Measurements from ENCODE around the gene MYT1. TPM values are rescaled to one million over a fixed set of nuclear protein-coding genes. Genes with fewer than 3 reads are reported as not detected.

The MYT1 gene
- total and polyA plus RNA-seq, 9 of the 15 experiments (the other 6 are each of a cell fraction or from before 2014, with no cell fraction given) = 0.02 to 0.12 (median 0.06) TPM; not detected in 4

GRCh38 chr20:64119681-64120341 lies 44.4 kb upstream of the MYT1 start:
- BruUV-seq (replicated peaks) = no TSS peak
- ATAC-seq (peak; percentile 51), FAIRE-seq (peak; percentile 69), DNase-seq (ENCODE audit: extremely low read depth in 1 of 4, low spot score in 3 of 4) (no peak)
- 0 out of 2 replicates have a peak overlapping the region, but pooled peaks have one; percentile 27 for H3K4me2 ChIP-seq (ENCODE audit: insufficient read depth, low read length)
- POLR2A ChIA-PET = no interaction called here
- H3K9me1 ChIP-seq (ENCODE audit: control insufficient read depth, insufficient read depth, low read length) = no peaks in the 10 kb centered on the region
- no peaks in the 10 kb centered on the region for H3K36me3 ChIP-seq (ENCODE audit: control insufficient read depth, insufficient read depth, low read length)
- peaks cover 3 to 22% of the 10 kb centered on the region in 2 experiments; a peak in 2 of 5 replicates for H3K4me1 ChIP-seq (replicated peaks in 1 of 2; ENCODE audit: control insufficient read depth in 2 of 2, insufficient read depth in 2 of 2, low read length in 2 of 2)
- no peaks in the 10 kb centered on the region for H3K79me2 ChIP-seq (ENCODE audit: control insufficient read depth, insufficient read depth, low read length)
- WGBS (ENCODE audit: insufficient coverage, low coverage, missing lambda C conversion rate) = 45% methylated on average over 13 of the region's 14 CpGs
- no peak overlapping the region for H3K4me3 ChIP-seq
- peaks cover 0 to 27% of the 10 kb centered on the region in 2 experiments; a peak in 3 of 5 replicates for H3K27me3 ChIP-seq (ENCODE audit: control insufficient read depth in 2 of 2, insufficient read depth in 2 of 2, low read length in 2 of 2)
- no peak overlapping the region for H3K27ac ChIP-seq (ENCODE audit: extremely low read depth, low read depth, low read length)
- peak overlapping the region; percentile 86 for H2AFZ ChIP-seq (ENCODE audit: low read depth, low read length)
- no peaks in the 10 kb centered on the region for H3K9me3 ChIP-seq (replicated peaks; ENCODE audit: control insufficient read depth, insufficient read depth, low read depth, low read length)
- in situ Hi-C loops (cut with MboI) (no loop called here), intact Hi-C loops (cut with micrococcal nuclease) (loop anchor here (1.0 to 5.0 kb wide), 2 partner anchors 37 to 83 kb away; partner anchors contain the start of gene C20orf204)
- peaks cover 12% of the 10 kb centered on the region; the same call in 1 of the 2 replicates for H4K20me1 ChIP-seq (replicated peaks; ENCODE audit: control insufficient read depth, insufficient read depth, low read length)
- peak overlapping the region; percentile 4 to 68; a peak in 1 of 4 replicates for H3K9ac ChIP-seq (ENCODE audit: insufficient read depth in 1 of 2, low read depth in 2 of 2, low read length in 2 of 2)
- CTCF ChIA-PET (ENCODE audit: low intra/inter-chr PET ratio) = interaction anchor here (1.7 to 2.3 kb wide), 2 partner anchors 37 to 81 kb away, joined by 14 to 16 read pairs; partner anchors contain the start of gene LKAAEAR1
- TF ChIP-seq MYC (IDR thresholded peaks at IDR 0.05; ENCODE audit: low read depth, low read length) = peak; percentile 19; the same call in 1 of the 2 replicates
- no peak for TF ChIP-seq MYC (CRISPR knock-in tag; IDR thresholded peaks at IDR 0.05; ENCODE audit: borderline replicate concordance, low read depth)
- TF ChIP-seq ZFX (CRISPR knock-in tag; IDR thresholded peaks at IDR 0.05) = no peak
- TF ChIP-seq ZFP36 (IDR thresholded peaks at IDR 0.05; ENCODE audit: low read depth, low read length, partially characterized antibody) = peak; percentile 89
- TF ChIP-seq NRF1 (conservative IDR thresholded peaks at IDR 0.05 in 1 of 2, IDR thresholded peaks at IDR 0.05 in 1 of 2) = peak in 1 of 2 experiments; percentile 51; a peak in 2 of 4 replicates
- TF ChIP-seq, protein P1, sequence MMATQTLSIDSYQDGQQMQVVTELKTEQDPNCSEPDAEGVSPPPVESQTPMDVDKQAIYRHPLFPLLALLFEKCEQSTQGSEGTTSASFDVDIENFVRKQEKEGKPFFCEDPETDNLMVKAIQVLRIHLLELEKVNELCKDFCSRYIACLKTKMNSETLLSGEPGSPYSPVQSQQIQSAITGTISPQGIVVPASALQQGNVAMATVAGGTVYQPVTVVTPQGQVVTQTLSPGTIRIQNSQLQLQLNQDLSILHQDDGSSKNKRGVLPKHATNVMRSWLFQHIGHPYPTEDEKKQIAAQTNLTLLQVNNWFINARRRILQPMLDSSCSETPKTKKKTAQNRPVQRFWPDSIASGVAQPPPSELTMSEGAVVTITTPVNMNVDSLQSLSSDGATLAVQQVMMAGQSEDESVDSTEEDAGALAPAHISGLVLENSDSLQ (IDR thresholded peaks at IDR 0.05) = no peak
- TF ChIP-seq CBX1 (IDR thresholded peaks at IDR 0.05; ENCODE audit: low read depth) = peak; percentile 64; the same call in 1 of the 2 replicates
- no peak for TF ChIP-seq CHD2 (IDR thresholded peaks at IDR 0.05; ENCODE audit: low read depth, low read length)
- TF ChIP-seq STAT5A (IDR thresholded peaks at IDR 0.05; ENCODE audit: borderline replicate concordance, low read length) = no peak
- TF ChIP-seq VEZF1 (CRISPR knock-in tag; IDR thresholded peaks at IDR 0.05) = no peak
- no peak for TF ChIP-seq CHCHD3 (CRISPR knock-in tag; IDR thresholded peaks at IDR 0.05)
- TF ChIP-seq, protein P2, sequence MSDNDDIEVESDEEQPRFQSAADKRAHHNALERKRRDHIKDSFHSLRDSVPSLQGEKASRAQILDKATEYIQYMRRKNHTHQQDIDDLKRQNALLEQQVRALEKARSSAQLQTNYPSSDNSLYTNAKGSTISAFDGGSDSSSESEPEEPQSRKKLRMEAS (CRISPR knock-in tag; IDR thresholded peaks at IDR 0.05) = peak; percentile 51; the same call in 1 of the 2 replicates
- TF ChIP-seq FOS (IDR thresholded peaks at IDR 0.05; ENCODE audit: extremely low read depth, insufficient read length) = no peak
- TF ChIP-seq SMARCA5 (IDR thresholded peaks at IDR 0.05) = peak; percentile 80
- no peak for TF ChIP-seq ZC3H8 (IDR thresholded peaks at IDR 0.05)
- TF ChIP-seq SUPT5H (IDR thresholded peaks at IDR 0.05) = no peak
- TF ChIP-seq TAF7 (tag; IDR thresholded peaks at IDR 0.05) = no peak
- TF ChIP-seq ZNF699 (CRISPR knock-in tag; IDR thresholded peaks at IDR 0.05; ENCODE audit: insufficient replicate concordance) = no peak
- no peak for TF ChIP-seq POLR2H (tag; IDR thresholded peaks at IDR 0.05; ENCODE audit: low read depth)
- TF ChIP-seq ZBTB1 (CRISPR knock-in tag; IDR thresholded peaks at IDR 0.05; ENCODE audit: borderline replicate concordance, low read depth) = no peak
- TF ChIP-seq BRF1 (IDR thresholded peaks at IDR 0.05; ENCODE audit: borderline replicate concordance, extremely low read depth, insufficient read length) = no peak
- peak; percentile 79 for TF ChIP-seq RBM25 (IDR thresholded peaks at IDR 0.05; ENCODE audit: low read depth, low read length, severe bottlenecking)
